Mononuclear cell (primary cell): ENCODE data around the gene SERPINI1. TPM values are rescaled to one million over a fixed set of nuclear protein-coding genes. Genes with fewer than 3 reads are reported as not detected.

Experiments used
- H3K27me3 ChIP-seq: 2 replicates; pipeline ENCODE4 v1.6.0; 2011; ENCODE audit warnings: low read length, control low read depth; ENCODE audit not compliant: insufficient read depth
- H3K4me1 ChIP-seq: 2 replicates; pipeline ENCODE4 v1.5.1; 2011; ENCODE audit warnings: mild to moderate bottlenecking, low read length, control low read depth; ENCODE audit not compliant: insufficient read depth
- H3K4me3 ChIP-seq: 2 replicates; pipeline ENCODE4 v1.5.1; 2011; ENCODE audit warnings: mild to moderate bottlenecking, low read length, moderate library complexity
- H3K9me3 ChIP-seq: 2 replicates; pipeline ENCODE4 v1.5.1; 2011; ENCODE audit warnings: low read depth, mild to moderate bottlenecking, control low read depth, low read length
- total RNA-seq: library from RNA; depleted of rRNA; stranded (reverse); fragments of >200 nt; gene quantifications from one replicate; pipeline ENCODE4 v1.2.3, GENCODE V29; 2012

Gene SERPINI1
- total RNA-seq, 1 donor, result 2.5 TPM

GRCh38 chr3:167866331-167866730, 130.8 kb downstream of the SERPINI1 start:
- Histone ChIP-seq H3K9me3 (no peaks in the 10 kb centered on the region), H3K4me3 (no peak overlapping the region), H3K4me1 (peaks cover 34% of the 10 kb centered on the region), H3K27me3 (no peaks in the 10 kb centered on the region)

- H3K27me3 ChIP-seq, result no peaks in the 10 kb centered on the region
- peaks cover 19% of the 10 kb centered on the region for H3K4me1 ChIP-seq
- no peak overlapping the region for H3K4me3 ChIP-seq
- no peaks in the 10 kb centered on the region for H3K9me3 ChIP-seq
These were observed 132.5 kb downstream of the SERPINI1 start for GRCh38 chr3:167867981-167868380.

GRCh38 chr3:167870181-167870580, 134.7 kb downstream of the SERPINI1 start:
- H3K9me3 ChIP-seq, result no peaks in the 10 kb centered on the region
- H3K4me1 ChIP-seq, result peaks cover 6% of the 10 kb centered on the region
- H3K4me3 ChIP-seq, result no peak overlapping the region
- no peaks in the 10 kb centered on the region for H3K27me3 ChIP-seq

- Histone ChIP-seq H3K4me1 (peaks cover 6% of the 10 kb centered on the region), H3K27me3 (no peaks in the 10 kb centered on the region), H3K9me3 (no peaks in the 10 kb centered on the region), H3K4me3 (no peak overlapping the region)
These were observed 135.2 kb downstream of the SERPINI1 start for GRCh38 chr3:167870759-167871158.

- Histone ChIP-seq H3K4me3 (no peak overlapping the region), H3K9me3 (no peaks in the 10 kb centered on the region), H3K27me3 (no peaks in the 10 kb centered on the region), H3K4me1 (peaks cover 5% of the 10 kb centered on the region)
These were observed 136.5 kb downstream of the SERPINI1 start for GRCh38 chr3:167872032-167872431.

- Histone ChIP-seq H3K27me3 (no peaks in the 10 kb centered on the region), H3K4me1 (peaks cover 5% of the 10 kb centered on the region), H3K9me3 (no peaks in the 10 kb centered on the region), H3K4me3 (no peak overlapping the region)
These were observed 137.4 kb downstream of the SERPINI1 start for GRCh38 chr3:167872941-167873340.

- H3K27me3 ChIP-seq, result no peaks in the 10 kb centered on the region
- H3K9me3 ChIP-seq, result no peaks in the 10 kb centered on the region
- no peak overlapping the region for H3K4me3 ChIP-seq
- peaks cover 5% of the 10 kb centered on the region for H3K4me1 ChIP-seq
These were observed 139.3 kb downstream of the SERPINI1 start for GRCh38 chr3:167874671-167875372.

Other genes starting within 250 kb of the SERPINI1 start
- gene WDR49, start 81.8 kb upstream of the SERPINI1 start, total RNA-seq, result 4.8 TPM
- 82.0 TPM for gene PDCD10, start 829 bp upstream of the SERPINI1 start, total RNA-seq